Hypothalamus (tissue), 51 donors: ENCODE results near the gene CRTC1.
A peak's percentile ranks its signal among the peaks of the same experiment; 100 is the strongest.

ENCODE experiments used
- DNase-seq, 51 donors: peaks; one replicate each; lab custom pipeline; 2025; lab: John Stamatoyannopoulos, UW

Gene CRTC1

GRCh38 chr19:18763674-18764590, 80.5 kb downstream of the CRTC1 start:
- DNase-seq = peak in 1 of 51 donors; percentile 8

- no peak for DNase-seq
Measured at GRCh38 chr19:18764591-18765051, 81.1 kb downstream of the CRTC1 start.

GRCh38 chr19:18765224-18765623, 81.7 kb downstream of the CRTC1 start:
- no peak for DNase-seq

GRCh38 chr19:18768046-18768771, 84.7 kb downstream of the CRTC1 start:
- no peak for DNase-seq

- peak in 1 of 51 donors; percentile 20 for DNase-seq
Measured at GRCh38 chr19:18768997-18769891, 85.8 kb downstream of the CRTC1 start.

GRCh38 chr19:18769989-18770528, 86.6 kb downstream of the CRTC1 start:
- no peak for DNase-seq

GRCh38 chr19:18770663-18771327, 87.3 kb downstream of the CRTC1 start:
- DNase-seq = no peak

- DNase-seq = no peak
Measured at GRCh38 chr19:18771328-18772242, 88.1 kb downstream of the CRTC1 start.

GRCh38 chr19:18772620-18773587, 89.4 kb downstream of the CRTC1 start:
- no peak for DNase-seq

GRCh38 chr19:18773682-18774081, 90.2 kb downstream of the CRTC1 start:
- DNase-seq = no peak

GRCh38 chr19:18774107-18774506, 90.6 kb downstream of the CRTC1 start:
- DNase-seq = no peak

GRCh38 chr19:18774782-18775444, 91.4 kb downstream of the CRTC1 start:
- no peak for DNase-seq

GRCh38 chr19:18775586-18776287, 92.3 kb downstream of the CRTC1 start:
- no peak for DNase-seq

GRCh38 chr19:18776288-18776594, 92.8 kb downstream of the CRTC1 start:
- no peak for DNase-seq

- DNase-seq = no peak
Measured at GRCh38 chr19:18776736-18777135, 93.3 kb downstream of the CRTC1 start.

GRCh38 chr19:18777301-18778075, 94.0 kb downstream of the CRTC1 start:
- DNase-seq = no peak
